GM12891 (cell line): ENCODE measurements around the gene SPON1.

Source experiments
- POLR2A ChIP-seq: IDR thresholded peaks from 2 replicates; pipeline ENCODE4 v1.6.1; 2011; ENCODE audit warnings: low read depth, low read length, control low read depth
- POLR2AphosphoS5 ChIP-seq: IDR thresholded peaks from 2 replicates; pipeline ENCODE4 v1.6.1; 2011; ENCODE audit warnings: low read depth, low read length, control low read depth
- POU2F2 ChIP-seq: IDR thresholded peaks from 2 replicates; pipeline ENCODE4 v1.6.1; 2011; ENCODE audit warnings: low read depth, mild to moderate bottlenecking, control low read depth, low read length, moderate library complexity
- TAF1 ChIP-seq: IDR thresholded peaks from 2 replicates; pipeline ENCODE4 v1.6.1; 2011; ENCODE audit warnings: low read depth, low read length, control low read depth

DNA sequence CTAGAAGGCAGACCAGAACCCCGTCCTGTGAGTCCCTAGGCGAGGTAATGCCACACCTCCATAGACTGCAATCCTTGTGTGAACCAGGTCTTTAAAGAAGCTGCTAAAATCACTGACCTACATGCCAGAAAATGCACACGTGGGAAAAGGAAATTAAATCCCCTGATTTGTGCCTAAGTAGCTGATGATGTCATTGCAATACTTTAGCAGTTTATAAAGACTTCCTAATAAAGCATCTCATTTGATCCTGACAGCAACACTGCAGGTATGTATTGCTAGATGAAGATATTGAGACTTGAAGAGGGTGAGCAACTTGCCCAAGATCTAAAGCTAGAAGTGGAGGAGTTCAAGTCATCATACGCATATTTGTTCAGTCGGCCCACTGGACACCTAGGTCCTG lies 289.2 kb downstream of the SPON1 start:
- TF ChIP-seq POLR2A (no peak), POLR2AphosphoS5 (no peak), TAF1 (no peak), POU2F2 (no peak)
